Parathyroid adenoma (tissue), 2 donors: ENCODE data around the gene AHSG.

Source experiments
- H2AFZ ChIP-seq: fragments of 300-600 bp; sonication (generic); one replicate; pipeline ENCODE4 v1.7.0; 2017; ENCODE audit warnings: antibody characterized with exemption, mild to moderate bottlenecking
- H3K27ac ChIP-seq: fragments of 300-600 bp; sonication (generic); one replicate; pipeline ENCODE4 v1.7.0; 2017
- H3K27me3 ChIP-seq: fragments of 300-600 bp; sonication (generic); one replicate; pipeline ENCODE4 v1.7.0; 2017; ENCODE audit warnings: low read length; ENCODE audit not compliant: control insufficient read depth, insufficient read depth
- H3K36me3 ChIP-seq: fragments of 300-600 bp; sonication (generic); one replicate; pipeline ENCODE4 v1.7.0; 2017; ENCODE audit warnings: low read length; ENCODE audit not compliant: control insufficient read depth, insufficient read depth
- H3K4me1 ChIP-seq: fragments of 300-600 bp; sonication (generic); one replicate; pipeline ENCODE4 v1.7.0; 2017; ENCODE audit warnings: control low read depth
- H3K4me2 ChIP-seq: fragments of 300-600 bp; sonication (generic); one replicate; pipeline ENCODE4 v1.7.0; 2017; ENCODE audit warnings: low read length
- H3K4me3 ChIP-seq: fragments of 300-600 bp; sonication (generic); one replicate; pipeline ENCODE4 v1.7.0; 2017; ENCODE audit warnings: low read depth, low read length
- H3K79me2 ChIP-seq: fragments of 300-600 bp; sonication (generic); one replicate; pipeline ENCODE4 v1.7.0; 2017; ENCODE audit warnings: control low read depth
- H3K9ac ChIP-seq: fragments of 300-600 bp; sonication (generic); one replicate; pipeline ENCODE4 v1.7.0; 2017; ENCODE audit warnings: mild to moderate bottlenecking
- H3K9me3 ChIP-seq: fragments of 300-600 bp; sonication (generic); one replicate; pipeline ENCODE4 v1.7.0; 2017; ENCODE audit warnings: low read length; ENCODE audit not compliant: control insufficient read depth
- CTCF ChIP-seq: fragments of 300-600 bp; sonication (generic); IDR thresholded peaks from one replicate; pipeline ENCODE4 v1.7.0; 2017; ENCODE audit warnings: antibody characterized with exemption, mild to moderate bottlenecking
- donor health status: primary hyperparathyroidism.

The AHSG gene

DNA sequence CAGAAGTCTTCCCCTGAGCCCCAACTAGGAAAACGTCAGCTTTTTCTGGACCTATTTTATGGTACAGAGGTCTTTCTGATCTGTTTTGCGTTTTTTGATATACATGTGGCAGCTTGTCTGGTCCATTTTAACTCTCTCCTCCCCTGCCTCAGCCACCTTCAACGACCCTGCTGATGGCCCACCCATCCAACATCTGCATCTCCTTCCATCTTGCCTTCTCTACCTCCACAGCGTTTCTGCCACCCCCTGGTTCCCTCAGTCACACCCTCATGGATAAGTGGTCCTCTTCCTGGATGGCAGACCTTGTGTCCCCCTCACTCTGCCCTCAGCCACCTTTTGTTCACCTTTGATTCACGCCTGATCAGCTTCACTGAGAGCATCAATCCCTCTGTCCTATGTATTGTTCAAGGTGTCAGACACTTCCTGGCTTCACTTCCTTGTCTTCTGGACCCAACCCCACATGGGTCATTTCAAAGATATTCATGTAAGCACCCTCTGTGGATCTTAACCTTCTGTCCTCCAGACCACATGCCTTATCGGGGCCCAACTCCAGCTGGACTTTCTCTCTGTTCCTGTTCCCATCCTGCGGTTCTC, 13.5 kb downstream of the AHSG start:
- H3K4me2 ChIP-seq, result no peak overlapping the region
- H3K9me3 ChIP-seq, result no peaks in the 10 kb centered on the region
- H3K27ac ChIP-seq, result no peak overlapping the region
- no peak for TF ChIP-seq CTCF
- no peaks in the 10 kb centered on the region for H3K27me3 ChIP-seq
- no peak overlapping the region for H3K9ac ChIP-seq
- no peaks in the 10 kb centered on the region for H3K4me1 ChIP-seq
- no peaks in the 10 kb centered on the region for H3K79me2 ChIP-seq
- H3K36me3 ChIP-seq, result no peaks in the 10 kb centered on the region
- H3K4me3 ChIP-seq, result no peak overlapping the region
- no peak overlapping the region for H2AFZ ChIP-seq

GRCh38 chr3:186627852-186628414, 15.1 kb downstream of the AHSG start:
- no peak overlapping the region for H2AFZ ChIP-seq
- no peaks in the 10 kb centered on the region for H3K9me3 ChIP-seq
- H3K36me3 ChIP-seq, result no peaks in the 10 kb centered on the region
- no peaks in the 10 kb centered on the region for H3K4me1 ChIP-seq
- no peak overlapping the region for H3K9ac ChIP-seq
- H3K27ac ChIP-seq, result no peak overlapping the region
- H3K79me2 ChIP-seq, result no peaks in the 10 kb centered on the region
- no peaks in the 10 kb centered on the region for H3K27me3 ChIP-seq
- H3K4me3 ChIP-seq, result no peak overlapping the region
- no peak overlapping the region for H3K4me2 ChIP-seq
- no peak for TF ChIP-seq CTCF

DNA sequence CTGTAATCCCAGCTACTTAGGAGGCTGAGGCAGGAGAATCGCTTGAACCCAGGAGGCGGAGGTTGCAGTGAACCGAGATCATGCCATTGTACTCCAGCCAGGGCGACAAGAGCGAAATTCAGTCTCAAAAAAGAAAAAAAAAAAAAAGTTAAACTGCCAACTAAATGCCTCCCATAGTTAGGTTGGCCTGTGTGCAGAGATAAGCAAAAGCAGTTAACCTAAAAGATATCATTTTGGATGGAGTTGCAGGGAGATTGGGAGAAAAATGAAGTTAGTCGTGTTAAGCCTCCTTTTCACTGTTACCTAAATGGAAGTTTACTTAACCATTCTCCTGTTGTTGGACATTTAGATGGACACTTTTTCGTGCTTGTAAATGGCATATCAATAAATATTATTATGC, 15.9 kb downstream of the AHSG start:
- Histone ChIP-seq H3K4me3 (no peak overlapping the region), H2AFZ (no peak overlapping the region), H3K27me3 (no peaks in the 10 kb centered on the region), H3K9me3 (no peaks in the 10 kb centered on the region), H3K4me2 (no peak overlapping the region), H3K27ac (no peak overlapping the region), H3K4me1 (no peaks in the 10 kb centered on the region), H3K36me3 (no peaks in the 10 kb centered on the region), H3K9ac (no peak overlapping the region), H3K79me2 (no peaks in the 10 kb centered on the region)
- no peak for TF ChIP-seq CTCF

GRCh38 chr3:186630950-186631641, 18.2 kb downstream of the AHSG start:
- no peak for TF ChIP-seq CTCF
- Histone ChIP-seq H2AFZ (no peak overlapping the region), H3K27ac (no peak overlapping the region), H3K4me3 (no peak overlapping the region), H3K36me3 (no peaks in the 10 kb centered on the region), H3K9ac (no peak overlapping the region), H3K4me2 (no peak overlapping the region), H3K4me1 (no peaks in the 10 kb centered on the region), H3K27me3 (no peaks in the 10 kb centered on the region), H3K79me2 (no peaks in the 10 kb centered on the region), H3K9me3 (no peaks in the 10 kb centered on the region)
